Muscle of back (tissue), 13 donors: ENCODE measurements around the gene TTC14. TPM values are rescaled to one million over a fixed set of nuclear protein-coding genes. Genes with fewer than 3 reads are reported as not detected.
"Not testable (repeated sequence)": the region's sequence is repeated elsewhere in the genome, so short reads cannot be mapped to it uniquely, and the experiment has no call there.

Experiments used
- DNase-seq, 3 donors: peaks; one replicate each; pipeline versions ENCODE4 v3.0.0 to v3.0.0-alpha.2; 2013
- long read RNA-seq, 9 donors: transcript quantifications; one replicate each; lab custom pipeline, GENCODE V29; 2026
- polyA plus RNA-seq, 10 donors: library from polyadenylated mRNA; unstranded; fragments of 120-200 nt; gene quantifications; one replicate each; pipeline ENCODE4 v1.2.1, GENCODE V29; 2013; ENCODE audit not compliant: insufficient read length in 10 of 10

Gene TTC14
- polyA plus RNA-seq: 10 to 100 TPM; 29.3 to 65.6 (median 44.0) TPM
- long read RNA-seq, donor 1: 0 reads
- long read RNA-seq, donor 2, full-length matches to known transcripts: 4 of 4 reads
- long read RNA-seq, donor 2, partial matches to known transcripts: 0 of 4 reads
- long read RNA-seq, donor 2, other reads (novel, unspliced or antisense): 0 of 4 reads
- long read RNA-seq, donor 3: 0 reads
- long read RNA-seq, donor 4, full-length matches to known transcripts: 6 of 6 reads
- long read RNA-seq, donor 4, partial matches to known transcripts: 0 of 6 reads
- long read RNA-seq, donor 4, other reads (novel, unspliced or antisense): 0 of 6 reads
- long read RNA-seq, donor 5, full-length matches to known transcripts: 2 of 2 reads
- long read RNA-seq, donor 5, partial matches to known transcripts: 0 of 2 reads
- long read RNA-seq, donor 5, other reads (novel, unspliced or antisense): 0 of 2 reads
- long read RNA-seq, donor 6, full-length matches to known transcripts: 6 of 6 reads
- long read RNA-seq, donor 6, partial matches to known transcripts: 0 of 6 reads
- long read RNA-seq, donor 6, other reads (novel, unspliced or antisense): 0 of 6 reads
- long read RNA-seq, donor 7, full-length matches to known transcripts: 4 of 4 reads
- long read RNA-seq, donor 7, partial matches to known transcripts: 0 of 4 reads
- long read RNA-seq, donor 7, other reads (novel, unspliced or antisense): 0 of 4 reads
- long read RNA-seq, donor 8, full-length matches to known transcripts: 4 of 4 reads
- long read RNA-seq, donor 8, partial matches to known transcripts: 0 of 4 reads
- long read RNA-seq, donor 8, other reads (novel, unspliced or antisense): 0 of 4 reads
- long read RNA-seq, donor 9: 0 reads

GRCh38 chr3:180601688-180602666, at the start of gene TTC14:
TTC14 (plus strand) TSS chr3:180602163; CDS start chr3:180602262, 99 bp downstream.
- DNase-seq: peak; percentile 94 to 97 (median 94)

GRCh38 chr3:180563406-180563805, 38.6 kb upstream of the TTC14 start:
- no peak for DNase-seq

- DNase-seq: no peak
These were observed 37.3 kb upstream of the TTC14 start for GRCh38 chr3:180564676-180565075.

- DNase-seq: no peak
These were observed 31.7 kb upstream of the TTC14 start for GRCh38 chr3:180570238-180570637.

GRCh38 chr3:180571831-180572598, 29.9 kb upstream of the TTC14 start:
- DNase-seq: no peak

GRCh38 chr3:180575571-180575970, 26.4 kb upstream of the TTC14 start:
- no peak for DNase-seq

GRCh38 chr3:180580934-180581333, 21.0 kb upstream of the TTC14 start:
- DNase-seq: no peak

GRCh38 chr3:180590396-180590795, 11.6 kb upstream of the TTC14 start:
- no peak for DNase-seq

- not testable (repeated sequence) for DNase-seq
These were observed 8.3 kb upstream of the TTC14 start for GRCh38 chr3:180593631-180594030.

- DNase-seq: peak in 2 of 3 donors; percentile 4 to 17
These were observed 7.1 kb upstream of the TTC14 start for GRCh38 chr3:180594631-180595558.

- no peak for DNase-seq
These were observed 6.4 kb upstream of the TTC14 start for GRCh38 chr3:180595559-180595935.

- DNase-seq: no peak
These were observed 1.5 kb upstream of the TTC14 start for GRCh38 chr3:180600473-180600872.

- no peak for DNase-seq
These were observed 9.0 kb downstream of the TTC14 start for GRCh38 chr3:180611006-180611405.

- DNase-seq: no peak
These were observed 10.4 kb downstream of the TTC14 start for GRCh38 chr3:180612364-180612763.

GRCh38 chr3:180615954-180616353, 14.0 kb downstream of the TTC14 start:
- DNase-seq: peak in 1 of 3 donors; percentile 7

GRCh38 chr3:180617049-180617448, 15.1 kb downstream of the TTC14 start:
- DNase-seq: no peak

GRCh38 chr3:180618563-180618962, 16.6 kb downstream of the TTC14 start:
- not testable (repeated sequence) for DNase-seq

GRCh38 chr3:180619723-180620122, 17.8 kb downstream of the TTC14 start:
- DNase-seq: no peak

- DNase-seq: no peak
These were observed 22.8 kb downstream of the TTC14 start for GRCh38 chr3:180624714-180625113.

- no peak for DNase-seq
These were observed 24.9 kb downstream of the TTC14 start for GRCh38 chr3:180626844-180627243.
